HG03457 (cell line): ENCODE measurements around the gene ASMT.
"Not testable (repeated sequence)": the region's sequence is repeated elsewhere in the genome, so short reads cannot be mapped to it uniquely, and the experiment has no call there.

Experiments used
- ATAC-seq: cut with Tn5 transposase; IDR thresholded peaks from one replicate; pipeline ENCODE4 v1.9.1; 2021; ENCODE audit warnings: moderate number of reproducible peaks; ENCODE audit not compliant: unreplicated experiment

ASMT gene

DNA sequence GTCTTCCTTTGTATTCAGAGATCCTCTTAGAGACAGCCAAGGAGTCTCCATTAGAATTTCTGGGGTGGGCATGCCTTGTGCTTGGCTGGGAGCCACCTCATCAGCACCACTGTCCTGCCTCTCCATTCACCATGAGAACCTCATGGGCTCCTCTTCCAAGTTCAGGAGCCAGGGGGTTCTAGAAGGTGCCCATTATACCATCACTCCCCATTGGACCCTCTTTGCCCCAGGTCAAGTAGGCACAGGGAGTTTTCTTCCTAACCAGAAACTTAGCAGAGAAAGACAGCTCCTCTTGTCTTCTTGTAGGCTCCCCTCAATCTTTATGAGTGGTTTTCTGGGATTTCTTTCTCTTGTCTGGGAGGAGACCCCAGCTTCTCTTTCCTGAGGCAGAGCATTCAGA, 31.1 kb downstream of the ASMT start:
- no peak for ATAC-seq

DNA sequence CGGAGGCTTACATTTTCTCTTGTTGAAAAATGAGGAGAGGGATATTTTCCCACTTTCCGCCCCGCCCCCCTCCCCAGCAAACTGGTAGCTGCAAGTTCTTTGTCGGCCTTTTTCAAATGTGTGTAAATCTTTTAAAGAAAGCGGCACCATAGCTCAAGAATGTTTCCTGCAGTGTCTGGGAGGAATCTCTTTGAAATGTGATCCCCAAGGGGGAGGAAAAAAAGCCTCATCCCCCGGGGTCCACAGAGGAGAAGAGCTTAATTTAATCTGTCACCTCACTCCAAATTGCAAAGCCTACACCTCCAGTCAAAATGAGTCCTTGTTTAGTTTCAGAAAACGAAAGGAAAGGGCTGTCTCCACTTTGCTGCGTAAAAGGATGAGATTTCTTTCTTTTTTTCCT, 34.8 kb downstream of the ASMT start:
- ATAC-seq = no peak

GRCh38 chrX:1652011-1652811, 37.4 kb downstream of the ASMT start:
- ATAC-seq = not testable (repeated sequence)

- no peak for ATAC-seq
Observed at GRCh38 chrX:1656379-1656778, 41.5 kb downstream of the ASMT start.

GRCh38 chrX:1657367-1658070, 42.7 kb downstream of the ASMT start:
- ATAC-seq = peak; percentile 74

GRCh38 chrX:1658071-1658491, 43.2 kb downstream of the ASMT start:
- peak; percentile 7 for ATAC-seq

DNA sequence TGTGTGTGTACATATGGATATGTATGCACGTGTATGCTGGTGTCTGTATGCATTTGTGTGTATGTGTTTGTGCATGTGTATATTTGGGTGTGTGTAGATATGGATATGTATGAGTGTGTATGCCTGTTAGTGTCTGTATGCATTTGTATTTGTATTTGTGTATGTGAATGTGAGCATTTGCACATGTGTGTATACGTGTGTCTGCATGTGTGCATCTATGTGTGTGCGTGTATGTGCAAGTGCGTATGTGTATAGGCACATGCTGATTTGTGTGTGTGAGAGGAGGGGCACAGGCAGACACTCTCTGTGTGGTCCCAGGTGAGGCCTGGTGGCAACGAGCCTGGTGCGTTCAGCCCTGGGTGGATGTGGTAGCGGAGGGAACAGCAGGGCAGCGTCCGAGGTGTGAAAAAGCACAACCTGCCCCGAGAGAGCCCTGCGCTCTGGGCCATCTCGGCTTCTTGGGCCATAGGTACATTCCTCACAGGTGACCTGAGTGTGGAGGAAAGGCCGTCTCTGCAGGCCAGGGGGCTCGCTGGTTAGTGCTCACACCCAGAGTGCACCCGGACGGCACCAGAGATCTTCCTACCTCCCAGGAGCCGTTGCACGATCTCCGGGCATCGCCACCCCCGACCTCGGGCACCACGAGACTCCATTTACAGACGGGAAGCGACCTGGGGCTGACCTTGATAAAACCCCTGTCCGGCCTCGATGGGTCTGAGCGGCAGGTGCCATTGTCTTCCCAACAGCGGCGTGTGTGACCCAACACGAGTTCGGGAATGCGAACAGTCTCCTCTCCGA, 45.0 kb downstream of the ASMT start:
- no peak for ATAC-seq

GRCh38 chrX:1661048-1661921, 46.4 kb downstream of the ASMT start:
- no peak for ATAC-seq

DNA sequence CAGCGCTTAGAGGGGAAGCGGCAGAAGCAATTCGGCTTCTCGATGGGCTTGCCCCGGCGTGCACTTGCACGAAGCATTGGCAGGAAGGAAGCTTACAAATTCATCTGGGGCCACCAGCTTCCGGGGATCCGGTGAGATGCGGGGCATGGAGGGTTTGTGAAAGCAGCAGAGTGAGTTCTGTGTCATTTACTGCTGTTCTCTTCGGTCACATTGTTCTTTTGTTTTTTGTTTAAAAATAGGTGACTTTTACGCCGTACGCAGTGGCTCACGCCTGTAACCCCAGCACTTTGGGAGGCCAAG, 47.0 kb downstream of the ASMT start:
- no peak for ATAC-seq

DNA sequence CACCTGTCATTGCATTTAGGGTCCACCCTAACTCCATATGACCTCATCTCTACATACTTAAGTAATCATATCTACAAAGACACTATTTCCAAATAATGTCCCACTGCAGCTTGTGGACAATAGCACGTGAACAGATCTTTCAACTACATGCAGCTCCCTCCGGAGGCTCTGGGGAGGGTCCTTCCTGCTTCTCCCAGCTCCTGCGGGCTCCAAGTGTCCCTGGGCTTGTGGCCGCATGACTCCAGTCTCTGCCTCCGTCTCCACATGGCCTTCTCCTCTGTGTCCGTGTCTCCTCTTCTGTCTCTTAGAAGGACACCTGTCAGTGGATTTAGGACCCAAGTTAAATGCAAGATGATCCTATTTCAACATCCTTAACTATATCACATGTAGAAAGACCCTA, 52.7 kb downstream of the ASMT start:
- no peak for ATAC-seq

DNA sequence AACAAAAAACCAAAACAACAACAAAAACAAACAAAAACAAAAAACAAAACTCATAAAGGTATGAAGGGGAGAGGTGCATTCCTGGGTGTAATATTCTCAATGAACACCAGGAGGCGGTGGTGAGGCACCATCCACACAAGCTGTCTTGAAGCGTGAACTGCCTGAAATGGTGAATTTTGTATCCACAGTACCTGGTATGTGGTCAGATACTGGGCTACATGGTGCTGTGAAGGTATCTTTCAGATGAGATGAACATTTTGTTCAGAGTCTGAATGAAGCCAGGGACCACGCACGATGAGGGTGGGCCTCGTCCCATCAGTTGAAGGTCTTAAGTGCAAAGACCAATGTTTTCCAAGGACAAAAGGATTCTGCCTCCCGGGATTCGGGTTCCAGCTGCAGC, 58.5 kb downstream of the ASMT start:
- no peak for ATAC-seq

- no peak for ATAC-seq
Observed at GRCh38 chrX:1676866-1677265, 62.0 kb downstream of the ASMT start.

GRCh38 chrX:1679238-1679637, 64.4 kb downstream of the ASMT start:
- ATAC-seq = no peak

- ATAC-seq = no peak
Observed at GRCh38 chrX:1681439-1681838, 66.6 kb downstream of the ASMT start.

GRCh38 chrX:1681856-1682255, 67.0 kb downstream of the ASMT start:
- ATAC-seq = not testable (repeated sequence)

- not testable (repeated sequence) for ATAC-seq
Observed at GRCh38 chrX:1682501-1682900, 67.6 kb downstream of the ASMT start.

DNA sequence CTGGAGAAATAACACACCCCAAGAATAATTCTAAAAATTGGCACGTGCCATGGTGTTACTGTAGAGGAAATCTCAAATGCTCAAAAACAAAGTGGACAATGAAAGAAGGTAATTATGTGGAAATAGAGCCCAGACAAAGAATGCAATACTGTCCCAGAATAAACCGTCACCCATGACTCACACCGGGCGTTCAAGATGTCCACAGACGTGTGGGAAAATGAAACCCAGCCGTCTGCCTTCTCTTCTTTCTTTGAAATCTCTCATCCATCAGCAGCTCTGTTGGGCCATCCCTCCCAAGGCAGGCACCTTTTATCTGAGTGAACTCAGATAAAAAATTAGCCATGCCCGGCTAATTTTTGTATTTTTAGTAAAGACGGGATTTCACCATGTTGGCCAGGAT, 70.0 kb downstream of the ASMT start:
- not testable (repeated sequence) for ATAC-seq

DNA sequence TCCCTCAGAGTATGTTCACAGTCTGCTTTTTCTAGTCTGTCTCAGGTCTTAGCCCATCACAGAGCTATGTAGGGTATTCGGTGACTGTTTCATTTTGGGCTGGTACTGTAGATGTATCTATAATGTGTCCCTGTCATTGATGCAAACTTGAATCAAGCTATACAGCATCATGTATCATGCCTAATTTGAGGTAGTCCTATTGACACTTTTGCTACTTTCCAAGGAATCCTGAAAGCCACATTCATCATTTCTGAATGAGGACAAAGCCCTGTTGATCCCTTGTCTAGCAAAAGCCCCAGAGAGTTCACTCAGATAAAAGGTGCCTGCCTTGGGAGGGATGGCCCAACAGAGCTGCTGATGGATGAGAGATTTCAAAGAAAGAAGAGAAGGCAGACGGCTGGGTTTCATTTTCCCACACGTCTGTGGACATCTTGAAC, 70.6 kb downstream of the ASMT start:
- ATAC-seq = not testable (repeated sequence)

GRCh38 chrX:1686642-1687041, 71.8 kb downstream of the ASMT start:
- no peak for ATAC-seq
